Neuronal stem cell (in vitro differentiated cells): ENCODE data around the gene CCDC34.
"Not testable (repeated sequence)": the region's sequence is repeated elsewhere in the genome, so short reads cannot be mapped to it uniquely, and the experiment has no call there.

Source experiments
- DNase-seq: peaks from one replicate; pipeline ENCODE4 v3.0.0-alpha.2; 2013; ENCODE audit warnings: low spot score
- H2AFZ ChIP-seq: one replicate; pipeline ENCODE4 v1.6.1; 2013; ENCODE audit warnings: mild to moderate bottlenecking, low read length, inconsistent platforms
- H2AK5ac ChIP-seq: 2 replicates; pipeline ENCODE4 v1.6.1; 2013; ENCODE audit warnings: low read depth, mild to moderate bottlenecking, inconsistent platforms, low read length, moderate library complexity, mixed read lengths
- H2BK120ac ChIP-seq: 2 replicates; pipeline ENCODE4 v1.6.1; 2013; ENCODE audit warnings: low read depth, mild to moderate bottlenecking, inconsistent platforms, low read length, moderate library complexity, mixed read lengths
- H2BK12ac ChIP-seq: one replicate; pipeline ENCODE4 v1.6.1; 2013; ENCODE audit warnings: low read length, inconsistent platforms
- H2BK15ac ChIP-seq: 2 replicates; pipeline ENCODE4 v1.6.1; 2013; ENCODE audit warnings: mild to moderate bottlenecking, low read length, inconsistent platforms, mixed read lengths
- H2BK5ac ChIP-seq: one replicate; pipeline ENCODE4 v1.6.1; 2013; ENCODE audit warnings: inconsistent platforms, mild to moderate bottlenecking, low read length, moderate library complexity
- H3K14ac ChIP-seq: one replicate; pipeline ENCODE4 v1.6.1; 2013; ENCODE audit warnings: low read length, inconsistent platforms
- H3K18ac ChIP-seq: 2 replicates; pipeline ENCODE4 v1.6.1; 2013; ENCODE audit warnings: low read length, inconsistent platforms
- H3K23ac ChIP-seq: 2 replicates; pipeline ENCODE4 v1.6.1; 2013; ENCODE audit warnings: low read depth, mild to moderate bottlenecking, mixed read lengths, low read length, inconsistent platforms; ENCODE audit not compliant: poor library complexity
- H3K27ac ChIP-seq: replicated peaks from 3 replicates; pipeline ENCODE4 v1.5.1; 2013; ENCODE audit warnings: low read length, inconsistent platforms
- H3K27me3 ChIP-seq, 3 experiments: 2 replicates each; pipeline ENCODE4 v1.6.1; 2013; ENCODE audit warnings: low read length in 3 of 3, mild to moderate bottlenecking in 2 of 3, inconsistent platforms in 1 of 3, low read depth in 1 of 3, mixed read lengths in 1 of 3, moderate library complexity in 1 of 3; ENCODE audit not compliant: control insufficient read depth in 3 of 3, insufficient read depth in 3 of 3
- H3K36me3 ChIP-seq, 2 donors: replicated peaks in 1 of 2; 2 replicates each; pipeline ENCODE4 v1.6.1; 2013; ENCODE audit warnings: low read length in 2 of 2; ENCODE audit not compliant: control insufficient read depth in 2 of 2, insufficient read depth in 2 of 2
- H3K4ac ChIP-seq: 2 replicates; pipeline ENCODE4 v1.6.1; 2013; ENCODE audit warnings: inconsistent platforms, mild to moderate bottlenecking, low read length, moderate library complexity
- H3K4me1 ChIP-seq, 2 donors: 1 replicate in 1 of 2; 2 replicates in 1 of 2; pipeline ENCODE4 v1.6.1; 2013; ENCODE audit warnings: low read length in 2 of 2, low read depth in 1 of 2; ENCODE audit not compliant: control insufficient read depth in 2 of 2, insufficient read depth in 1 of 2
- H3K4me2 ChIP-seq: one replicate; pipeline ENCODE4 v1.6.1; 2013; ENCODE audit warnings: mild to moderate bottlenecking, low read length, inconsistent platforms; ENCODE audit not compliant: insufficient read depth, poor library complexity, severe bottlenecking
- H3K4me3 ChIP-seq, 2 donors: 2 replicates each; pipeline ENCODE4 v1.5.1; 2013; ENCODE audit warnings: low read length in 2 of 2, mild to moderate bottlenecking in 2 of 2, inconsistent platforms in 1 of 2, moderate library complexity in 1 of 2
- H3K79me1 ChIP-seq: one replicate; pipeline ENCODE4 v1.6.1; 2013; ENCODE audit warnings: low read depth, mild to moderate bottlenecking, inconsistent platforms, low read length, moderate library complexity
- H3K9ac ChIP-seq: one replicate; pipeline ENCODE4 v1.6.1; 2013; ENCODE audit warnings: mild to moderate bottlenecking, low read depth, low read length, inconsistent platforms; ENCODE audit not compliant: poor library complexity
- H3K9me3 ChIP-seq, 2 donors: replicated peaks in 1 of 2; 2 replicates each; pipeline versions ENCODE3 to v1.6.1; 2013; ENCODE audit warnings: low read length in 2 of 2, mild to moderate bottlenecking in 2 of 2, inconsistent platforms in 1 of 2, low read depth in 1 of 2, mixed read lengths in 1 of 2, moderate library complexity in 1 of 2; ENCODE audit not compliant: control insufficient read depth in 2 of 2, insufficient read depth in 1 of 2
- H4K8ac ChIP-seq: one replicate; pipeline ENCODE4 v1.6.1; 2013; ENCODE audit warnings: low read depth, mild to moderate bottlenecking, inconsistent platforms, low read length, moderate library complexity
- H4K91ac ChIP-seq: one replicate; pipeline ENCODE4 v1.6.1; 2013; ENCODE audit warnings: low read length, low read depth, mild to moderate bottlenecking, inconsistent platforms; ENCODE audit not compliant: poor library complexity
- WGBS, 2 donors: extraction: QIAGEN DNeasy Blood & Tissue Kit; methylation state at CpG; one replicate each; pipeline ENCODE4 v1.1.7; 2013; ENCODE audit warnings: missing lambda C conversion rate in 2 of 2, mixed read lengths in 1 of 2; ENCODE audit not compliant: insufficient read length in 2 of 2, insufficient replicate concordance in 1 of 2; ENCODE audit errors: extremely low coverage in 2 of 2; 5-methylcytosine and 5-hydroxymethylcytosine counted together

CCDC34 gene

GRCh38 chr11:27321340-27321739 is 41.7 kb downstream of the CCDC34 start:
- not testable (repeated sequence) for H3K23ac ChIP-seq, H2AK5ac ChIP-seq
- WGBS, 2 donors: no CpG with 5 or more reads among the region's 10 CpGs

GRCh38 chr11:27319072-27319471 is 43.9 kb downstream of the CCDC34 start:
- Histone ChIP-seq H4K8ac (no peak overlapping the region), H2BK12ac (no peak overlapping the region), H3K27ac (no peak overlapping the region), H3K79me1 (no peaks in the 10 kb centered on the region), H3K18ac (no peak overlapping the region), H3K4me3 (no peak overlapping the region), H3K23ac (no peak overlapping the region), H3K27me3 (no peaks in the 10 kb centered on the region), H3K36me3 (no peaks in the 10 kb centered on the region), H3K4ac (no peak overlapping the region), H3K9me3 (peaks cover 0 to 6% of the 10 kb centered on the region in 2 donors), H4K91ac (no peak overlapping the region), H2BK120ac (no peak overlapping the region), H3K4me2 (no peak overlapping the region), H2BK15ac (no peak overlapping the region), H3K14ac (no peak overlapping the region), H2AFZ (no peak overlapping the region), H3K9ac (no peak overlapping the region), H3K4me1 (no peaks in the 10 kb centered on the region), H2BK5ac (no peak overlapping the region), H2AK5ac (no peak overlapping the region)
- WGBS, 2 donors: no CpG with 5 or more reads among the region's 2 CpGs
- no peak for DNase-seq

More at GRCh38 chr11:27321340-27321739, 41.7 kb downstream of the CCDC34 start:
- H2BK5ac ChIP-seq, H3K18ac ChIP-seq, H2BK12ac ChIP-seq, DNase-seq, H3K9ac ChIP-seq, H3K36me3 ChIP-seq, H3K4ac ChIP-seq, H4K91ac ChIP-seq, H3K14ac ChIP-seq, H2AFZ ChIP-seq, H3K4me3 ChIP-seq, H4K8ac ChIP-seq, H3K9me3 ChIP-seq, H3K4me2 ChIP-seq, H2BK15ac ChIP-seq, H2BK120ac ChIP-seq, H3K79me1 ChIP-seq, H3K27ac ChIP-seq, H3K4me1 ChIP-seq, H3K27me3 ChIP-seq: not testable (repeated sequence)

- WGBS, 2 donors: no CpG with 5 or more reads among the region's 2 CpGs
- H2BK120ac ChIP-seq: no peak overlapping the region
Observed at GRCh38 chr11:27317751-27318150, 45.3 kb downstream of the CCDC34 start.

GRCh38 chr11:27315836-27316235 is 47.2 kb downstream of the CCDC34 start:
- Histone ChIP-seq H3K18ac (no peak overlapping the region), H3K27me3 (no peaks in the 10 kb centered on the region), H3K14ac (no peak overlapping the region), H2AK5ac (no peak overlapping the region), H3K79me1 (no peaks in the 10 kb centered on the region), H2BK12ac (no peak overlapping the region), H2BK15ac (no peak overlapping the region), H2BK120ac (no peak overlapping the region), H3K4ac (no peak overlapping the region), H3K9ac (no peak overlapping the region), H3K4me2 (no peak overlapping the region), H3K9me3 (no peaks in the 10 kb centered on the region), H2AFZ (no peak overlapping the region), H4K8ac (no peak overlapping the region), H3K4me1 (no peaks in the 10 kb centered on the region), H3K4me3 (no peak overlapping the region), H2BK5ac (no peak overlapping the region), H4K91ac (no peak overlapping the region), H3K36me3 (no peaks in the 10 kb centered on the region), H3K23ac (no peak overlapping the region), H3K27ac (no peak overlapping the region)
- no CpG with 5 or more reads among the region's 1 CpG for WGBS, 2 donors
- DNase-seq: no peak

More at GRCh38 chr11:27317751-27318150, 45.3 kb downstream of the CCDC34 start:
- no peak overlapping the region for H3K23ac ChIP-seq
- no peak overlapping the region for H3K9ac ChIP-seq
- H3K9me3 ChIP-seq: peaks cover 0 to 6% of the 10 kb centered on the region in 2 donors
- DNase-seq: no peak
- no peaks in the 10 kb centered on the region for H3K27me3 ChIP-seq
- H3K4me2 ChIP-seq: no peak overlapping the region
- H3K27ac ChIP-seq: no peak overlapping the region
- no peak overlapping the region for H3K14ac ChIP-seq
- no peak overlapping the region for H3K4me3 ChIP-seq
- no peak overlapping the region for H2AK5ac ChIP-seq
- no peaks in the 10 kb centered on the region for H3K36me3 ChIP-seq
- H3K79me1 ChIP-seq: no peaks in the 10 kb centered on the region
- H2BK15ac ChIP-seq: no peak overlapping the region
- H3K4me1 ChIP-seq: no peaks in the 10 kb centered on the region
- no peak overlapping the region for H4K8ac ChIP-seq
- H2BK5ac ChIP-seq: no peak overlapping the region
- no peak overlapping the region for H2AFZ ChIP-seq
- H3K4ac ChIP-seq: no peak overlapping the region
- H4K91ac ChIP-seq: no peak overlapping the region
- H3K18ac ChIP-seq: no peak overlapping the region
- H2BK12ac ChIP-seq: no peak overlapping the region
